Raji (cell line): ENCODE results near the gene LRRN2.

ENCODE experiments used
- POLR2A ChIP-seq: IDR thresholded peaks from 2 replicates; pipeline ENCODE4 v1.6.1; 2011; ENCODE audit warnings: low read depth, low read length, control low read depth; ENCODE audit not compliant: insufficient read depth

Gene LRRN2

DNA sequence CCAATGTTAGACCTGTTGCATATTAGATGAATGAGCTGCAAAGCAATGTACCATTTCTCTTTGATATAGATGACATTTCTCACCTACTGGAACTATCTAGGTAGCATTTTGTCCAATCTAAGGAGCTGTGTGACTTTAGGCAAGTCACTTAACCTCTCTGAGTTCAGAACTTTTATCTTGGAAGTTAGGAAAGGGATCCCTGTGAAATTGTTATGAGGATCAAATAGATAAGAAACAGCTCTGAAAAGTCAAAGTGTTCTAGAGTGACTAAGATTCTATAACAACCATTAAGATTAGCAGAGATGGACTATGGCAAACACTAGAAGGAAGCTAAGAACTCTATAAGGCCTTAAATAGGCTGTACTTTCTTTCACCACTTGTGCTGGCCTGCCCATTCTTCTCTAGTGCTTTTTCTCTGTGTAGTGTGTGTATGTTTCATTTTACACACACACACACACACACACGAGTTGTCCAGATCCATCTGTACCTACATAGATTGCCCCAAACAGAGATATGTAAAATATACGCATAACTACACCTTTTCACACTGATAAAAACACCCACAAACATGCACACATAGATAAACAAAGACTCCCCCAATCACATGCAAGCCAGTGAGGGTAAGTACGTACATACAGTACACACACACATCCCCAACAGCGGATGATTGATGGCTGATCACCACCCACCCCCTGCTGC, 19.4 kb upstream of the LRRN2 start:
- TF ChIP-seq POLR2A, result no peak

DNA sequence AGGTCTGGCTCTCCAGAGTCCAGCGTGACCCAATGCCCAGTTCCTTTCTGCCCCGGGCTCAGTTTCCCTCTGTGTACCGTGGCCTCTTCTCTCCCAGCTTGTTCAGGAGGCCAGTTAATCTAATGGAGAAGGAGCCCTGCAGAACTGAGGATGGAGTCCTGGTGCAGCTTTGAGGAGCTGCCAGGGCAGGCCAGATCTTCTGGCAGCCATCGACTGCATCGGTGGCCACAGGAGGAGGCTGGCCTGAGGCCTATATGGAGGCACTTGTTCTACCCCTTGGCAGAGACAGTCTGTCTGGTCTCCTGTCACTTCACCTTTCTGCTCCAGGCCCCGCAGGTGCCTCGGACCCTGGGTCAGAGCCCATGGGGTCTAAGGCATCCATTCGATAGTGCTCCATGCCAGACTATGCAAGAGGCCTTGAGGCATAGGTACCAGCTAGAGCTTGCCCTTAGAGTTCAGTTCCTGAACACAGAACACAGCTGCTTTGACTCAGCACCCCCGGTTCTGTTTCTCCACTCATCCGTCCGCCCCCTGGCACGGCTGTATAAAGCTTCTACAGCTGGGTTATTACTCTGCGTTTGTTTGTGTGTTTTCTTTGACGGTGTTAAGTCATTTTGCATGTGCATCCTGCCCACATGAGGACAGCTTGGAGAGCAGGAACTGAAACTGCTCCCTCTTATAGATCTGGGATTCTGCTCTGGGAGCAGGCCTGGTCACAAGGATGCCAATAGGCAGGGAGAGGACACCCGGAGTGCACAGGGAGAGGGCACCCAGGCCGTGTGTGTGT, 18.5 kb upstream of the LRRN2 start:
- TF ChIP-seq POLR2A, result no peak

DNA sequence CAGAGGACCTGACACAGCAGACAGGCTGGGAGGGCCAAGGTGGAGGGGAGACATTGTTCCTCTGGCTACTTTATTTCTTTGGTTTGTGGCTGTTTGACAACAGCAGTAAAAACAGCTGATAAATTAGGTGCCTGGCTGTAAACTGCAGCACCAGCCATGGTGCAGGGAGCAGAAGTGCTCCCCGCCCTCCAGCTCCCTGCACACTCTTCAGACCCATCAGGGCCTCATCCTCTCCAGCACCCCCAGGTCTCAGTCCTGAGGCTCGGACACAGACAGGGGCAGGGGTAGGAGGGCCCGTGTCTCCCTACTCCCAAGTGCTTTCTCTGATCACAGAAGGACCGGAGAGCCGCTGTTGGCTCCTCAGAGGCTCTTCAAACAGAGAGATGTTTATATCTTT, 17.7 kb upstream of the LRRN2 start:
- no peak for TF ChIP-seq POLR2A

DNA sequence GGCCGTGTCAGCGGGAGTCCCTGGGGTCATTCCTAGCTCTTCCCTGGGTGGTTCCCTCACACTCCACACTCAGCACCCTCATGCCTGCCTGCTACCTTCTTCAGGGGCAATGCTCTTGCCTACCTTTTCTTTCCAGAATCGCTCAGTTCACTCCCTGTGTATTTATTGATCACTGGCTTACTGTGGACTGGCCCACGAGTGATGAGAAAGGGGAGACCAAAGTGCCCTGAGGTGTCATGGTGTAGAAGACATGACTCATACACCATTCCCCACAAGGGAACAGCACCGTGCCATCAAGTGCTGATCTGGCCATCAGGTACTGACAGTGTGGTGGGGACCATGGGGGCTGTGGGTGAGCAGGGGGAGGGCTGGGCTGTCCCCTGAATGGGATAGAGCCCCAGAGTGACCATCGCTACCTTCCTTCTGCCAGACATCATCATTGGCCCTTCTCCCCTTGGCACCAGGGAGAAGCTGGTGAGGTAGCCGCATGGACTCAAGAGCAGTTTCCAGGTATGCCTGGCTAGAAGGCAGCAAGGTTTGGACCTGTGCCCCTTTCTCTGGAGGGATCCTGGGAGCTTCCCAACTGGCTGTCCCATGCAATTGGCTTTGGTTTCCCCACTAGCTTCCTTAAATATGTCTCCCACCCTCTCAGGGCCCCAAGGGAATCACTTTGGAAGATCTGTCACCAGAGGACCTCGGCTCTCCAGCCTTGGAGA, 17.2 kb upstream of the LRRN2 start:
- no peak for TF ChIP-seq POLR2A

DNA sequence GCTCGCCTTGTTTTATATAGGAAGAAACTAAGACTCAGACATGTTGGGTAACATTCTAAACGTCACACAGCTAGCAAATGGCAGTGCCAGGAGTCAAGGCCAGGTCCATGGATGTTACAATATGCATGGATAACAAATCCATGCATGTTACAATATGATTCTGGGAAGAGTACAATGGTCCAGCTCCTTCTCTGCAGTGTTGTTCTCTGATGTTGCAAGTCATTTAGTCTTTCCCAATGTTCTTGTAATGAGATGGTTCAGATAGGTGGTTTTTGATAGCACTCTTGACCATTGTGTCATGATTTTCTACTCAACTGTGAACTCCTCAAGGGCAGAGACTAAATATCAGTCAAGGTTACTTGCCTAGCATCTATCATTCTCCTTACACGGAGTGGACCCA, 15.7 kb upstream of the LRRN2 start:
- no peak for TF ChIP-seq POLR2A

DNA sequence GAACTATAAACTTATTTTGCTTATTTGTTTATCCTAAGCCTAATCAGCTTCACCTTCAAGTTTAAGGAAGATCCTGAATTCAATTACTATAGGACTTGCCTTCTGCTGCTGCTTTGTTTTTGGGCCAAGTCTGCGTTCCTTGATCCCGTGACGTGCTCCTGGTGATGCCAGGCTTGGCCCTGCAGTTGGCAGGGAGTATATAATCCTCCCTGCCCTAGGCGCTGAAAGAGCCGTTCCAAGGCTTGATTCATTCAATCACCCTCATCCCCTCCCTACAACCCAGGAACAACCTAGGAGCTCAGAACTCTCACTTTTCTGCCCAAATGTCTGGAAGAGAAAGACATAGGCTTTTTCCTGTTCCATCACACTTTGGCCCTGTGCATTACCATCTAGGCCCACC, 12.4 kb upstream of the LRRN2 start:
- no peak for TF ChIP-seq POLR2A

DNA sequence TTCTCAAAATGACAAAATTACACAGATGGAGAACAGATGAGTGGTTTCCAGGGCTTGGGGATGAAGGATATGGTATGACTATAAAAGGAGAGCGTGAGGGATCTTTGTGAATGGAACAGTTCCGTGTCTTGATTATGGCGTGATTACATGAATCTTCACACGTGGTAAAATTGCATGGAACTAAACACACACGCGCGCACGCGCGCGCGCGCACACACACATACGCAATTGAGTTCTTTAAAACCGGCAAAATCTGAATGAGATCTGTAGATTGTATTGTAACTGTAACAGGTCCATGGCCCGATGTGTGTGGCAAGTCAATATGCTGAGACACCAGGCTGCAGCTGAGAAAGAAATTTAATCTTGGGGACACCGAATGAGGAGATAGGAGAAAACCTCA, 11.1 kb upstream of the LRRN2 start:
- no peak for TF ChIP-seq POLR2A

DNA sequence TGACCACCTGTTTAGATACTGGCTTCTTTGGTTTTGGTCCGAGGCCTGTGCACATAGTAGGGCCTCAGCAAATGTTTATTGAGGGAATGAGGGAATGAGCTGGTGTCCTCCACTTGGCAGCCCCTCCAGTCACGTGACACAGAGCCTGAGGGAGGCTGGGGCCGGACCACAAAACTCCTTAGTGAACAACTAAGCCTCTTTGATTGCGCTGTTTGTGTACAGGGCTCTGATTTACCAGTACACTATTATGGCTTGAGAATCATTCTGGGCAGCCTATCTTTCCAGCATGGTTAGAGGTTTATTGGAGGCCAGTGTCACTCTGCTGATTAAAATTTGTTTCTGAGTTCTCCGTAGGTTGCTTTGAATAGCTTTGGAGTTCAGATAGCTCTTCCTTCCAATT, 10.2 kb upstream of the LRRN2 start:
- no peak for TF ChIP-seq POLR2A

DNA sequence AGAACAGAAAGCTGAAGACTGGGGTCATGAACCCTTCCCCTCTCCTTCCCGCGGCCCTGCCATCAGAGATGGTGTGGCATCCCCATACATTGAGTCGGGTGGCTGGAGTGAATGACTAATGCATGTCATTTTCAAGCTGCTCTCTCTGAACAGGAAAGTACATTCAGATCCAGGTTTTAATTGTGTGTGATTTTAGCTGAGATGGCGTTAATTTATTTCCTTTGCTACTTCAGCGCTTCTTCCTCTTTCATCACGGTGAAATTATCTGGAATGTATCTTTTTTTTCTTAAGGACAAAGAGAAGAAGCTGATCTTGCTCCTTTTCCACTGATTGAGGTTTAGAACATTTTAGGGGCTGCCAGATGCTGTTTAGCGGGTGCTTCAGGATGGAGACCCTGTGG, 8.6 kb upstream of the LRRN2 start:
- no peak for TF ChIP-seq POLR2A

DNA sequence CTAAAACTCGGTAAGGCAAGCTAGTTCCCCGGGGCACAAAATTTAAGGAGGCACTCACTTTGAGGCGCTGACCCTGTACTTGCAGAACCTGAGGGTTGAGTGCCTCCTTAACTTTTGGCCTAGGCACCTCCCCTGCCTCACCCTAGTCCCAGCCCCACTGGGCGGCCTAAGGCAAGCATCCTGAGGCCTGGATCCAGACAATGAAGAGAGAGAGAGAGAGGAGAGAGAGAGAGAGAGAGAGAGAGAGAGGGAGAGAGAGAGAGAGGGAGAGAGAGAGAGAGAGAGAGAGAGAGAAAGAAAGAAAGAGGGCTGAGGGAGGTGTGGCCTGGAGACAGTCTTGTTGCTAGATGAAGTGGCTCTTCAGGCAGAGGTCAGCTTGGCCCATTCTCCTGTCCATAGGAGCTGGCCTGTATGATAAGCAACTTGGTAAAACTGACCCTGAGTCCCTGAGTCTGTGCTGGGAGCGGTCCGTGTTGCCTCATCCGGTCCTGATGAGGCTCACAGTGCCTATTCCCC, 7.4 kb upstream of the LRRN2 start:
- no peak for TF ChIP-seq POLR2A

DNA sequence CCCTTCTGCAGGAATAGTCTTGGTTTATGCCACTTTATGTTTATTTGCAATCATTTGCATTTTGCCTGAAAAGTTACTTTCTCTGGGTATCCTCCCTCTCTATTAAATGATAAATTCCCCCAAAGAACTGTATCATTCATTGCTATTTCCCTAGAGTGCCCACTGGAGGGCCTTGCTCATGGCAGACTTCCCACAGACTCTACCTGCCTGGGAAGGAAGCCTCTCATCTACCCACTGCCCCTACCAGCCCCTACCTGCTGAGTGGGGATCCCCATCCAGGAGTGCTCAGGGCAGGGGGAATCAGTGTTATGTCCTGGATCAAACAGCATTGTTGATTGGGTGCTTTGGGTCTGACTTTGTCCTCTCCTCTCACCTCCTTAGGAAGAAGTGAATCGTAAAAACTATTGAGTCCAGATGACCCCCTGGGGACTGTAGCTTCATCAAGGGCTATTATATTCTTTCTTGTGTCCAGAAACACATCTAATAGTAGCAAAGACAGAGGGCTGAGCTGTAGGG, 6.8 kb upstream of the LRRN2 start:
- TF ChIP-seq POLR2A, result no peak

DNA sequence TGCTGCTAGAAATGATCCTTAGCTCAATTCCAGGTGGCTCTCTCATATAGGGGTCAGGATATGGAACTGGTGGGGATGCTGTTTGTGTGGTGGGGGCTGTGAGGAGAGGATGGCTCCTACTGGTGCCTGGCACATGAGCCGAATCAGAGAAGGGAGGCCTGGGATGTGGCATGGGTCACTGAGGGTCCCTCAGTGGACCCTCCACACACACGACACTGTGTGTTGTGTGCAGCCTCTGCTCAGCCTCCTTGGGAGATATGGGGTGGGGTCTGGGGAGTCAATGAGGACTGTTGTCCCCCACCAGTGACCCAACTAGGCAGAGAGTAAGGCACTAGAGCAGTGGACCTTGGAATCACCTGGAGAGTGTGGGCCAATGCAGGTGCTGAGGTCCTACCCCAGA, 3.2 kb upstream of the LRRN2 start:
- no peak for TF ChIP-seq POLR2A

DNA sequence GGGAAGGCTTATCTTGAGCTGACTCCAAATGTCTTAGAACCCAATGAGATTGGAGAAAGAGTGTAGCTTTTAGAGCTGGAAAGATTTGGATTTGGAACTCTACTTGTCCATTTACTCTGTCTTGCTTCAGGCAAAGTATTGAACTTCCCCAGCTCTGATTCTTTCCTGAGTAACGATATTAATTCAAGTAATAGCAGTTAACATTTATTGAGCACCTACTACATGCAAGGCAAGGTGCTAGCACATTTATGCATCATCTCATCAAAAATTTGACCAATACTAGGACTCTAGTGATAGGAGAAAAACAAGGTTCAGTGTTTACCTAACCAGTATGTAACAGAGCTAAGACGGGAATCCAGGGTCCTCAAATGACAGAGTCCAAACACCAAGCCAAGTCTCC, 2.5 kb upstream of the LRRN2 start:
- TF ChIP-seq POLR2A, result no peak

DNA sequence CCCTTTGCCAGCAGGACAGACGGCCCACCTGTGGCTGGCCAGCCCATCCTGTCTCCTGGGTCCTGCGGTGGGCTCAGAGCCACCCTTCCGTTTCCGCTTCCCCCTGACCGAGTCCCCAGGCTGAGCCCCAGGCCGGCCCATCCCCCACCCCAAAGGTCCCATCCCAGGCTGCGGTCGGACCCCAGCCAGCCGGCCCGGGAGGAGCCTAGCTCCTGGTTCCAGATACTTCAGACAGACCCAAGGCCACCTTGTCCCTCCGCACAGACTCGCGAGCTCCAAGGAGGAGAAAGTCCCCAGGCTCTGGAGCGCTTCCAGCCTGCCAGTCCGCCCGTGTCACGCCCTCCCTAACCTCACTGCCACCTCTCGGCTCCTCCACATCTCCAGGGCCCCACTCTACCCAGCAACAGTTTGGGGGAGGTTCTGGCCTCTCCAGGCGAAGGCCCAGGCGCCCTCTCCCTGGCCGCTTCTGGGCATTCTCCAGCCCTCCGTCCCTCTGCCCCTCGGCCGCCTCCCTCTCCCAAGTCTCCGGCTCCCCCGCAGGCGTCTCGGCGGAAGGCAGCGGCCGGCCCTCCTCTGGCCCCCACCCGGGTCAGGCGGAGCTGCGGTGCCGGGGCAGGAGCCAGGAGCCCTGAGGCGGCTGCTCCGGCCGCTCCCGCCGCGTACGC, 835 bp downstream of the LRRN2 start:
- no peak for TF ChIP-seq POLR2A

DNA sequence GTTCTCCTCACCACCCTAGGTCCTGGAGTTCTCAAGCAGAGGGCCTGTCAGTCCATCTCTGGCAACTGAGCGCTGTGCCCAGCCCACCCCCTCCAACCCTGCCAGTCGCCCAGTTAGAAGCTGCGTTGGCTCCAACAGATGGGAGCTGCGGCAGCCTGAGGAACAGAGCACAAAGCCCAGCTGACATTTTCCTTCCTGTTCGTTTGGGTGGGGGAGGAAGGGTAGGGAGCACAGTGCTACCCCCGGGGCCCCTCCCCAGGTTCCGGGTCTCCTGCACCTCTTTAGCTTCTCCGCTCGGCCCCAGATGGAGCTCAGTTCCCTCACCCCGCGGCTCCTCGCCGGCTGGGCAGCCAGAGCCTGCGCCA, 1.4 kb downstream of the LRRN2 start:
- TF ChIP-seq POLR2A, result no peak

DNA sequence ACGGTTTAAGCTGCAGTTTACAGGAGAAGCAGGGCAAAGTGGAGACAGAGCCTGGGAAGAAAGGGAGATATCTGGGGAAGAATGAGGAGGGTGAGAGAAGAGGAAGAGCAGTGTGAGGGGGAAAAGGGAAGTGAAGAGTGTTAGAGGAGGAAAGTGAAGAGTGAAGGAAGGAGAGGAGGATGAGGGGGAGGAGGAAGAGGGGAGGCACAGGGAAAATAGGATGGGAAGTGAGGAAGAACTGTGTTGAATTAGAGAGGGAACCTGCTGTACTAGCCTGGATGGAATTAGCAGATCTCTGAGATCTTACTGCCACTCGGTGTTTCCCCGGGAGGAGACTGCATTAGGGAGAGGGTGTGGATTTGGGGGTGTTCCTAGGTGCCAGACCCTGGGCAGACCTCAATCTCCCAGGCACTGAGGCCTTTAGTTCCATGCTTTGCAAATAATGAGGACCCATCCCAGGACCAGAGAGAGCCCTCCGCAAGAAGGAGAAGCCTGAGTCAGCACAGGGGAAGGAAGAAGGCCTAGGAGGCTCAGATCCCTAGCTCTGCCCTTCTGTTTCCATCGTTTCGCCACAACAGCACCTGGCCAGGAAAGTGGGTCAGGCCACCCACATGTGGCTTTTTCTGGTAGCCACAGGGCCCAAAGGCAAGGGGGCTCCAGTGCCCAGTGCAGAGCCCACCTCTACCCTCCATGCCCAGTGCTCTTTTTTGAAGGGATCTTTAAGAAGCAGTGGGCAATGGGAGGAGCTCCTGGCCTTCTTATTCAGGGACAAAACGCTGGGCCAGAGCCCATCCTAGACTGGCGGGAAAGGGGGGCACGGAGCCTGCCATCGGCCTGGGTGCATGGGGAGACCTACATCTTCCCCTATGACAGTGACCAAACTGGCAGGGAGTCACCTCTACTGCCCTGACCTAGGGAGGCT, 2.0 kb downstream of the LRRN2 start:
- TF ChIP-seq POLR2A, result no peak
